HG02571 (cell line): Measurements from ENCODE around the gene SMIM10L2A.
"Not testable (repeated sequence)": the region's sequence is repeated elsewhere in the genome, so short reads cannot be mapped to it uniquely, and the experiment has no call there.

Experiments used
- ATAC-seq: cut with Tn5 transposase; IDR thresholded peaks from one replicate; pipeline ENCODE4 v1.9.1; 2021; ENCODE audit warnings: mild to moderate bottlenecking, moderate library complexity; ENCODE audit not compliant: unreplicated experiment

The SMIM10L2A gene

GRCh38 chrX:135421537-135421931, 210 bp upstream of the SMIM10L2A start:
- peak; percentile 77 for ATAC-seq

GRCh38 chrX:135422810-135423168, 1.0 kb downstream of the SMIM10L2A start:
- ATAC-seq: not testable (repeated sequence)

DNA sequence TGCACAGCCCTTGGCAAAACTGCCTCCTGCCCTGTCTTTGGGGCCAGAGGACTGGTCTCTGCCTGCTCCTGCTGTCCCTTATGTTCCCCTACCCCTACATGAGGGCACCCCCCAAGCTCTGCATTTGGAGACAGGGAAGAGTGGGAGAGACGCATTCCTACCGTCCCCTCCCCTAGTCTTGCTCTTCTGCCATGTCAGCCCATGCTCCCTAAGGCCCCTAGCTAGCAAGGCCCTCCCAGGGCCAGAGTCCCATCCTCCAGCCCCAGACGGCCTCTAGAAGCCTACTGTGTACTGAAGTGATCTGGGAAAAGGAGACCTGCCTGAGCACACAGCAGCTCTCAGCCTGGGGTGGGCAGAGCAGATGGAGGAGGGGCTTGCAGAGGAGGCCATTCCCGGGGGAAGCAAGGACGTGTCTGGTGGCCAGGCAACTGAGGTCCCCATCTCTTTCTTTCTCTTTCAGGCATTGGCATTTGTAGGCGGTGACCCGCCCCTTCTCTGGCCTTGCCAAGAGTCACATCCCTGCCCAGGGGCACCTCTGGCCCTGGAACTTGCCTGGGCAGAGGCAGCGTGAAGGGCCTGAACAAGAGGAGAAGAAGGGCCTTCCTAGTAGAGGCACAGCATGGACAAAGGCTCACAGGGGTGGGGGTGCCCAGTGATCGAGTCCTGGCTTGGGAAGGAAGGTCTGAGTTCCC, 1.6 kb downstream of the SMIM10L2A start:
- ATAC-seq: not testable (repeated sequence)

DNA sequence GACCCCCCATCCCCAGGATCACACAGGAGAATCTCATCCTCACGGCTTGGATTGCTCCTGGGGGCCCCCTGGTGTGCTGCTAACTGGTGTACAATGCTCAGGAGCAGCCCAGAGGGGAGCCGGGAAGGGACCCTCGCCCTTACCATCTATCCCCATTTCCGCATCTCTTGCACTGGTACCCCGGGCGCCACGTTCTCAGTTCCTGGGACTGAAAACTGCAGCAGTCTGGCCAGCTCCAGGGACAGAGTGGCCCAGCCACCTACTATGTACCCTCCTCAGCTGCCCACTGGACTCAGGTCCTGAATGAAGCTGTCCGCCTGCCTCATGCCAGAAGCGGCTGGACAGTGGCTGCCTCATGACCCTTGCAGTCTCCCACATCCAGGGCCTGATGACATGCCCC, 2.7 kb downstream of the SMIM10L2A start:
- no peak for ATAC-seq

DNA sequence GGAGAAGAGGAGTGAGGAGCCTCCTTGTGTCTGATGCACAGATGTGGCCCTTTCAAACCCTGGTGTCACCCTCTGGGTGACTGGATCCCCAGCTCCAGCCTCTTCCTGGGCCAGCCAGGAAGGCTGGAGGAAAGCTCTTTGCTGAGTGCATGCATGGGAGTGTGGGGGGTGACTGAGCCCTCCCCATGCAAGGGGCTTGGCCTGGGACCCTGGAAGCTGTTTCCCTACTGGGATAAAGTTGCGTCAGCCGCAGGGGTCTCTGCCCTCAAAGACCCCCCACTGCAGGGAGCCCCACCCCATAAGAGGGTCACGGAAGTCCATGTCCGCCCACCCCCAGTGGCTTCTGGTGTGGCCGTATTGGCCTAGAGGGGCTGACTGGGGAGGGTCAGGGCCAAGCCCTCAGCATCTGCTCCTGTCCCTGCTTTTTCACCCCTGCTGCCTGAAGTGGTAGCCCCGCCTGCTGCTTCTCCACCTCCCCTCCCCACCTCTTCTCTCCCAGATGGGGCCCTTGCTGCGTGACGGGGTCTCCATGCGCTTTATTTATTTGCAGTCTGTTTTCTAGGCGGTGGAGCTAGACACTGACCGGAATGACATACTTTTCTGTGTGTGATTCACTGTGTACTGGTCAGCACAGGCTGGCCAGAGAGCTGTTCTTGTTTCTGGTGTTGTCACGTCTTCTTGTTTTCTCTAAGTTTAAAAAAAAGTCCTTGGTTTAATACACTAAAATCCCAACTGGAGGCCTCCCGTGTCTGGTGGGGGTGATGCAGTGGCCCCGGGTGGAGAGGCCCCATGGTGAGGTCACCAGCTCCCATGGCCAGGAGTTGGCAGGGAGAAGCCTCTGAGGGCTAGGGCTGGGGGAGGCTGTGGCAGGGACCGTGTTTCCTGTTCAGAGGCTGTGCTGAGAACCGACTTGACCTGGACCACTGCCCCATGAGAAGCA, 3.6 kb downstream of the SMIM10L2A start:
- no peak for ATAC-seq

DNA sequence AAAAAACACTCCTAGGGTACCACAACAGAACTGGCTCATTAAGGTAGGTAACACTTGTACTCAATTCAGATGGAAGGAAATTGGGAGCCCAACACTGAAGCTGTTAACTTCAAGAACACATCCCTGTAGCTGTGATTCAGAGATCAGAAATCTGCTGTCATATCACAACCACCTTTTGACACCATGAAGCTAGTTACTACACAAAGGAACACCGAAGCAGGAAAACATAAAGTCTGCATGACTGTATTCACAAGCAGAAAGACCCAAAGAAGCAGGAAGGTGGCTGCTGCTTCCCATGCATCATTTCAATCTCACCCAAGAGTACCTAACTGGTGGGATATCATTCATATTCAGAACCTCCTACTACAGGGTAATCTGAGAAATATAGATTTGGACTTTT, 7.7 kb downstream of the SMIM10L2A start:
- ATAC-seq: no peak

DNA sequence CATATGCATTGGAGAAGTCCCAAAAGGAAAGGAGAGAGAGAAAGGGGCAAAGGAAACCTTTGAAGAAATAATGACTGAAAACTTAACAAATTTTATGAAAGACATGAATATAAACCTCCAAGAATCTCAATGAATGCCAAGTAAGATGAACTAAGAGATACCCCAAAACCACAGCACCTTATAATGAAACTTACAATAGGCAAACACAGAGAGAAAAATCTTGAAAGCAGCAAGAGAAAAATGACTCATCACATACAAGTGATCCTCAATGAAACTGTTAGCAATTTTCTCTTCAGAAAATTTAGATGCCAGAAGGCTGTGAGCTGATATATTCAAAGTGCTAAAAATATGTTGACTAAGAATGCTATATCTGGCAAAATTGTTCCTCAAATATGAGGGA, 10.1 kb downstream of the SMIM10L2A start:
- ATAC-seq: no peak

DNA sequence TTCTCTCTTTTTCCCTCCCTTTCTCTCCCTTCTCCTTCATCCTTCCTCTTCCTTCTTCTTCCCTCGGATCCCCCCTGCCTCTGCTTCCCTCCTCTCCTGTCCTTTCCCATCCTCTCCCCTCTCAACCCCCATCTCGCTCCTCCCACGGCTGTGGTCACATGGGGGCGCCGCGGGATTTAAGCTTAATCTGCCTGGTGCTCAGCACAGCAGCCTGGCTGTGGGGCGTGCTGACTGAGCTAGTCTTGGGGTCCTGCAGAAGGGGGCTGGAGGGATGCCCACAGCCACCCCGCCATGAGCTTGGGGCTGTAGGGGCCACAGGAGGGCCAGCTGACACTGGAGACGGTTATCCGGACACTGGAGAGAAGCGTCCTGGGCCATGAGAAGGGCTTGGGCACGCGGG, 10.7 kb downstream of the SMIM10L2A start:
- ATAC-seq: no peak

DNA sequence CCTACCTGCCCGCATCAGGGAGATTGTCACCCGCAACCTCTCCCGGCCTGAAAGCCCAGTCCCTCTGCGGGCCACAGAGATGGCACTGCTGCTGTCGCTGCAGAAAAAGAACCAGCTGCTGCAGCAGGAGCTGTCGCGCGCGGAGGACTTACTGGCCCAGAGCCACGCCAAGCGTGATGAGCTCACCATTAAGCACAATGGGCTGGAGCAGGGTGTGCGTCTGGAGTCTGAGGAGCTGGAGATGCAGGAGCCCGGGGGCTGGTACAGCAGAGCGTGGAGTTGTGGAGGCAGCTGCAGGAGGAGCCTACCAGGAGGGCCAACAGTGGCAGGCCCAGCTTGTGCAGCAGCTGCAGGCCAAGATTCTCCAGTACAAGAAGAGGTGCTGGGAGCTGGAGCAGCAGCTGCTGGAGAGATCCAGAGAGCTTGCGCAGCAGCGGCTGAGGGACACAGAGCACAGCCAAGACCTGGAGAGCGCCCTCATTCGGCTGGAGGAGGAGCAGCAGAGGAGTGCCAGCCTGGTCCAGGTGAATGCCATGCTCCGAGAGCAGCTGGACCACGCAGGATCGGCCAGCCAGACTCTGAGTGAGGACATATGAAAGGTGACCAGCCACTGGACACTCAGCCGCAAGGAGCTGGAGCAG, 11.3 kb downstream of the SMIM10L2A start:
- no peak for ATAC-seq

DNA sequence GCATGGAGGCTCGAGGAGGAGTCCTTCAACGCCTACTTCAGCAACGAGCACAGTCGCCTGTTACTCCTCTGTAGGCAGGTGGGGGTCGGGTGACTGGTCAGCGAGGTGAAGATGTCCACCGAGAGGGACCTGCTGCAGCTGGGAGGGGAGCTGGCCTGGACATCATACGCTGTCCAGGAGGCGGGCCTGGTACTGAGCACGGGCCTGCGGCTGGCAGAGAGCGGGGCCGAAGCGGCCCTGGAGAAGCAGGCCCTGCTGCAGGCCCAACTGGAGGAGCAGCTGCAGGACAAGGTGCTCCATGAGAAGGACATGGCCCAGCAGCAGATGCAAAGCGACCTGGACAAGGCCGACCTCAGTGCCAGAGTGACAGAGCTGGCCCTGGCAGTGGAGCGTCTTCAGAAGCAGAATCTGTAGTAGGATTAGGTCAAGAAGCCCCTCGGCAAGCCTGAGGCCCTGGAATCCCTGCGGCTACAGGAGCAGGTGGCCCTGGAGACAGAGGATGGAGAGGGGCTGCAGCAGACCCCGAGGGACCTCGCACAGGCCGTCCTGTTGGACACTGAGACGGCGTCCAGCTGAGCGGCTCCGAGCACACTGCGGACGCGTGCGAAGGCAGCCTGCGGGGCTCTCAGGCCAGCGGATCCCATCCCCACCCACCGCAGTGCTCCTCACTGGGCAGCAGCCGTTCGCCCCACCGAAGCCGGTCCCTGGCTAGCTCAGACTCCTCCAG, 11.9 kb downstream of the SMIM10L2A start:
- ATAC-seq: no peak

DNA sequence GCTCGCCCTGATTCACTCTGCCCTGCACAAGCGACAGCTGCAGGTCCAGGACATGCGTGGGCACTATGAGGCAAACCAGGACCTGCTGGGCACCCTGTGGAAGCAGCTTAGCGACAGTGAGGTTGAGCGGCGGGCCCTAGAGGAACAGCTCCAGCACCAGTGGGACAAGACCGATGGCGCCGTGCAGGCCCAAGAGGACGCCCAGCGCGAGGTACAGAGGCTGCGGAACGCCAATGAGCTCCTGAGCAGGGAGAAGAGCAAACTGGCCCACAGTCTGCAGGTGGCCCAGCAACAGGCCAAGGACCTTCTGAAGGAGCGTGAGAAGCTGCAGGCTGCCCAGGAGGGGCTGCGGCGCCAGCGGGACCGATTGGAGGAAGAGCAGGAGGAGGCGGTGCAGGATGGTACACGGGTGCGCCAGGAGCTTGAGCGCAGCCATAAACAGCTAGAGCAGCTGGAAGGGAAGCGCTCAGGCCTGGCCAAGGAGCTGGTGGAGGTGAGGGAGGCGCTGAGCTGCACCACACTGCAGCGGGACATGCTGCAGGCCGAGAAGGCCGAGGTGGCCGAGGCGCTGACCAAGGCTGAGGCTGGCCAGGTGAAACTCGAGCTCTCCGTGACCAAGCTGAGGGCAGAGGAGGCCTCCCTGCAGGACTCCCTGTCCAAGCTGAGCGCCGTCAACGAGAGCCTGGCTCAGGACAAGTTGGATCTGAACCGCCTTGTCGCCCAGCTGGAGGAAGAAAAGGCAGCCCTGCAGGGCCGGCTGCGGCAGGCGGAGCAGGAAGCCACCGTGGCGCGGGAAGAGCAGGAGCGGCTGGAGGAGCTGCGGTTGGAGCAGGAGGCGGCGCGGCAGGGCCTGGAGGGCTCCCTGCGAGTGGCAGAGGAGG, 12.8 kb downstream of the SMIM10L2A start:
- no peak for ATAC-seq

DNA sequence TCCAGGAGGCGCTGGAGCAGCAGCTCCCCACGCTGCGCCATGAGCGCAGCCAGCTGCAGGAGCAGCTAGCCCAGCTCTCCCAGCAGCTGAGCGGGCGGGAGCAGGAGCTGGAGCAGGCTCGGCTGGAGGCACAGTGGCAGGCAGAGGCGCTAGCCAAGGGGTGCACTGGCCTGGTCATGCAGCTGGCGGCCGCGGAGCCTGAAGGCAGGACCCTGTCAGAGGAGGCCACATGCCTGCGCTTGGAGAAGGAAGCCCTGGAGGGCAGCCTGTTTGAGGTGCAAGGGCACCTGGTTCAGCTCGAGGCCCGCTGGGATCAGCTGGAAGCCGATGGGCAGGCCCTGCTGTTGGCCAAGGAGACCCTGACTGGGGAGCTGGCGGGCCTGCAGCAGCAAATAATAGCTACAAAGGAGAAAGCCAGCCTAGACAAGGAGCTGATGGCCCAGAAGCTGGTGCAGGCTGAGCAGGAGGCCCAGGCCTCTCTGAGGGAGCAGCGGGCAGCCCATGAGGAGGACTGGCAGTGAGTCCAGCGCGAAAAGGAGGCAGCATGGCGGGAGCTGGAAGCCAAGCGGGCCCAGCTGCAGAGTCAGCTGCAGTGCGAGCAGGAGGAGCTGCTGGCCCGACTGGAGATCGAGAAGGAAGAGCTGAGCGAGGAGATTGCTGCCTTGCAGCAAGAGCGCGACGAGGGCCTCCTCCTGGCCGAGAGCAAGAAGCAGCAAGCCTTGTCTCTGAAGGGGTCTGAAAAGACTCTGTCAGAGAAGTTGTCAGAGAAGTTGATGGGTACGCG, 13.6 kb downstream of the SMIM10L2A start:
- ATAC-seq: no peak

- no peak for ATAC-seq
Observed at GRCh38 chrX:135435933-135436332, 14.2 kb downstream of the SMIM10L2A start.

DNA sequence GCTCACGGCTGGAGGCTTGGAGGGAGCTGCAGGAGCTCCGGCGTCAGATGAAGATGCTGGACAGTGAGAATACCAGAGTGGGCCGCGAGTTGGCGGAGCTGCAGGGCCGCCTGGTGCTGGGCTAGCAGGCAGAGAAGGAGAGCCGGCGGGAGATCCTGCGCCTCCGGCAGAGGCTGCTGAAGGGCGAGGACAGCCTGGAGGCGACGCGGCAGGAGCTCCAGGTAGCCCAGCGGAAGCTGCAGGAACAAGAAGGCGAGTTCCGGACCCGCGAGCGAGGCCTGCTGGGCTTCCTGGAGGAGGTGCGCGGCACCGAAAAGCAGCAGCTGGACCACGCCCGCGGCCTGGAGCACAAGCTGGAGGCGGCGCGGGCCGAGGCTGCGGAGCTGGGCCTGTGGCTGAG, 14.7 kb downstream of the SMIM10L2A start:
- ATAC-seq: no peak

GRCh38 chrX:135436966-135437866, 15.5 kb downstream of the SMIM10L2A start:
- no peak for ATAC-seq

GRCh38 chrX:135437867-135438733, 16.4 kb downstream of the SMIM10L2A start:
- ATAC-seq: no peak

- no peak for ATAC-seq
Observed at GRCh38 chrX:135438734-135439043, 16.9 kb downstream of the SMIM10L2A start.
